HG02938 (cell line): ENCODE data around the gene STK33.
A peak's percentile ranks its signal among the peaks of the same experiment; 100 is the strongest.

Experiments used
- ATAC-seq: cut with Tn5 transposase; IDR thresholded peaks from one replicate; pipeline ENCODE4 v1.9.1; 2021; ENCODE audit warnings: mild to moderate bottlenecking, moderate library complexity; ENCODE audit not compliant: unreplicated experiment

STK33 gene

DNA sequence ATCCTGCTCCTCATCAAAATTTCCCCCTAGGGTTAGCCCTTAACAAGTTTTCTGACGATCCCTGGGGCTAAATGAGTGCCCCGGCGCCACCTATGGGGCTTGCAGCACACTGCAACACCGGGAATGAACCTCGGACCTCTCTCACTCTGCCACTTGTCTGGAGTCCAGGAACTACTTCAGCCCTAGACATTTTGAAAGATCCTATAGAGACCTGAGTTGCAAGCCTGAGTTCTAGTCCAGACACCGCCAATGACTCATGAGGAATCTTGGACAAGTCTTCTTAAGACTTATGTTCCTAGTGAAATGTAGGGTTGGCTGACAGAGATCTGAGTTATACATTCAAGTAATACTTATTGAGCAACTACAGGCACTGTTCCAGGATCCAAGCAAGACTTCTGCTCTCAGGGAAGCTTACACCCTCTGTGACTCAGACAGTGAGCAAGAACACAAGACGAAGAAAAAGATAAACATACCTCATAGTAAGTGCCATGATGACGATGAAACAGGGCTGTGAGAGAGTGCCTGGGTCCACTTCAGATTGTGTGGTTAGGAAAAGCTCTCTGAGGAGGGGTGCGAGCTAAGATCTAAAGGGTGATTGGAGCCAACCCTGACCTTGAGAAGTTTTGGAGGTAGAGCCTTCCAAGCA is 10.2 kb upstream of the STK33 start:
- peak; percentile 76 for ATAC-seq

DNA sequence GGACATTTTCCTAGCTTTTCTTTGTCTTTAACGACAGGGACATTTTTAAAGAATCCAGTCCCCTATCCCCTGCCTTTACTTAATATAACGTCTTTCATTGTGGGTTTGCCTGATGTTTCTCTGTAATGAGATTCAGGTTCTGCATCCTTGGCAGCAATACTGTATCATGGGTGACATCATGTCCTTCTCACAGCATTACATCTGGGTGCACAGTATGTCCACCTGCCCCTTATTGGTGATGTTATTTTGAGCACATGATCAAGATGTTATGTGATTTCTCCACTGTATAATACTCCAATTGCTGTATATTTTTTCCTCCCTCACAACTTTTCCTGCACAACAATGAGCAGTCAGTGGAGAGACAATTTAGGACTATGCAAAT is 9.7 kb upstream of the STK33 start:
- ATAC-seq = peak; percentile 16

DNA sequence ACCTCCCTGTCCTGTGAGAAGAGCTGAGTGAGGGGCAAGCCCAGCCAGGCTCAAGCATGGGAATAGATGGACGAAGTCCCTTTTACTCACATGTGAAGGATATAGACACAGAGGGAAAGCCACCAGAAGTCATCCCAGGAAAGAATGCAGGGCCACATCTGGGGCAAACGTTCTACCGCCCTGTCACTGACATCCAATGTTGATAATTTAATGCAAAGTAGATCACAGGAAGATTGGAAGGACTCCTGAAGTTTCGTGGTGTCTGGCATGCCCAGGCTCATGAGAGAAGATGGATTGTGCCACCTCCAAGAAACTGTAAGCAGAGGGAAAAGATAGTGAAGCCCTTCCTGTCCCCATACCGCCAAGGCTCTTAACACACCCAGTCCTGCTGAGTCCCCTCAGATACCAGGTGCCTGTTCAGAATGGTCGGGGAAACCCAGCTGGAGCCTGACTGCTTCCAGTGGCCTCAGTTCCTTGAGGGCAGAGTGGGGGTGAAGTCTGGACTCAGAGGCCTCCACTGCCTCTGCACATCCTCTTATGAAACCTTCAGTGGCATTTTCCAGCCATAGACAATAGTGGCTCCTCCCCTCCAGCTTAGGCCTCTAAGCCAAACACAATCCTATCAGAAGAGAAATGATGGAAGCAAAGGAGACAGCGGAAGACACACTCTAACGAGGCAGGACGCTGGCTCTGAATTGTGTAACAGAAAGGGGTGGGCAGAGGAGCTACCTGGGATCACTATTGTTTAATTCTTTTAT is 7.5 kb upstream of the STK33 start:
- no peak for ATAC-seq

DNA sequence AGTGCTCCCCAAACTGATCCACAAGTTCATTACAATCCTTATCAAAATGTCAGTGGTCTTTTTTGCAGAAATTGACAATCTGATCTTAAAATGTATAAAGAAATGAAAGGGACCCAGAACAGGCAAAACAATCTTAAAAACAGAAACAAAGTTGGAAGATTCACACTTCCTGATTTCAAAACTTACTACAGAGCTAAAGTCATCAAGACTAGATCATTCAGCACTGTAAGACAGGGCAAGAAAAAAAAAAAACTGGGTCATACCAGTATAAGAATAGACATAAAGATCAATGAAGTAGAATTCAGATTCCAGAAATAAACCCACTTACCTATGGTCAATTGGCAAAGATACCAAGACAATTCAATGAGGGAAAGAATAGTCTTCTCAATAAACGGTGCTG is 4.5 kb upstream of the STK33 start:
- ATAC-seq = no peak

DNA sequence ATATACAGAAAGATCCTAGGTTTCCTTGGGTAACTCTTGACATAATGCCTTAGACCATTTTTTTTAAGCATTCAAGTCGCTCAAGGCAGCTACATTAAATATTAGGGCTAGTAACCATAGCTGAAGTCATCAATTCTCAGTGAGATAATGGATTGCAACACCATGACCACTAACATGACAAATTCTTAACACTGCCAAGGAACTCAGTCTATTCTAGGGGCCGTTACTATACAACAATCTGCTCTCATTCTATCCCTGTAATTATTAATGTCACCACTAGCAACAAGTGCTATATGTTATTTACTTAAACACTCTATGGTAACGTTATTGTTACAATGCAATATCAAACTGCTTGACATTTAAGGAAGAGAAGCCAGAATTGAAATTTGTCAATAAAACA is 3.2 kb upstream of the STK33 start:
- ATAC-seq = no peak

DNA sequence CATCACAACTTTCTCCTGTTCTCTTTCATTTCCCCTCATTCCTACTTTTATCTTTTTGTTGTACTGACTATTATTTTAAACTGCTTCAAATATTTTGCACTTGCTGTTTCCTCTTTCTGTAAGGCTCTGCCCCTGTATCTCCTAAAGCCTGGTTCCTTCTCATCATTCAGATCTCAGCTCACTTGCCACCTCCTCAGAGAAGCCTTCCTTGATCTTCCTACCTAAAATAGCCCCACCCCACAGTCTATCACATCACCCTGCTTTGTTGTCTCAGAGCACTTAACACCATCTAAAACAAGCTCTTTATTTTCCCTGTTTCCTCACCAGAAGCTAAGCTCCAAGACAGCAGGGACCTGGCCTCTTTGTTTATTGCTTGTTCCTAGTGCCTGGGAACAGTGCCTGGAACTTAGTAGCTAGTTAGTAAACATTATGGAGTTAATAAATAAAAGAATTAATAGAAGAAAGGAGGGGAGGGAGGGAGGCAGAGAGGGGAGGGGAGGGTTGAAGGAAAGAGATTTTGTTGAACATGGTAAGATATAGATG is 2.5 kb upstream of the STK33 start:
- ATAC-seq = no peak

DNA sequence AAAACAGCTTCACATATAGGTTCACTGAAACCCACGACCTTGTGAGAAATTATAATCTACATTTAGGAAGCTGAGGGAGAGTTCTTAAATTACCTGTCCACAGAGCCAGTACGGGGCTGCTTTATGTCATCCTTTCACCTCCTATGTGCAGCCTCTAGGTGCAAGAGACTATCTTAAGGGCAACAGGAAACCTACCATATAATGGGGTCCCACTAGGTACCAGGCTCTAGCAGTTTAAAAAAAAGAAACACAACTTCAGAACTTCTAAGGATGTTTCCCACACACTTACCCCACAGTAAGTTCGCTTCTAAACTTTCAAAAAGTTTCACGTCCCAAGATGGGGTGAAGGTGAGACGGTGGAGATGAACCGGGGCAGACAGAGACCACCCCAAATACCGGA is 573 bp downstream of the STK33 start:
- ATAC-seq = peak; percentile 38

DNA sequence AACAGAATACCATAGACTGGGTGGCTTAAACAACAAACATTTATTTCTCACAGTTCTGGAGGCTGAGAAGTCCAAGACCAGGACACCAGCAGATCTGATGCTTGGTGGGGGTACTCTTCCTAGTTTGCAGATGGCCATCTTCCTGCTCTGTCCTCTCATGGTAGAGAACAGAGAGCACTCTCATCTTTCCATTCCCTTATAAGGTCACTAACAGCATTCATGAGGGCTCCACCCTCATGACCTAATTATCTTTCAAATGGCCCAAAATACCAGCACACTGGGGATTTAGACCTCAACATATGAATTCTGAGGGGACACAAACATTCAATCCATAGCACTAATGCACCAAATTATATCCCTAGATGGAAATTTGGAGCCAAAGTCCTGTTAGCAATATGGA is 6.1 kb downstream of the STK33 start:
- ATAC-seq = no peak

DNA sequence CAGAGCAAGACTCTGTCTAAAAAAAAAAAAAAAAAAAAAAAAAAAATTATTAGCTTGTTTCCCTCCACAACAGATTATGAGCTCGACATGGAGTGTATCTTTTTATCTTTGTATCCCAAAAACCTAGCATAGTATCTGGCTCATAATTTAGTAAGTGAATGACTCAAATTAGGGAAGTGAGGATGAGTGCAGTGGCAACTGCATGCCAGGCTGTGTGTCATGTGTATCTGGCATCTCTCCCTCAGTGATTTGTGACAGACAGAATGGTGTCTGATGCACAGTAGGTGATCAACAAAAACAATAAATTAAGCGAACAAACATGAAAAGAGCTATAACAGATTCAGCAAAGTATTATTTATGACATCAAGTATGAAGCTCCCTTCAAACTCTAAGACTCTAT is 7.2 kb downstream of the STK33 start:
- ATAC-seq = no peak

DNA sequence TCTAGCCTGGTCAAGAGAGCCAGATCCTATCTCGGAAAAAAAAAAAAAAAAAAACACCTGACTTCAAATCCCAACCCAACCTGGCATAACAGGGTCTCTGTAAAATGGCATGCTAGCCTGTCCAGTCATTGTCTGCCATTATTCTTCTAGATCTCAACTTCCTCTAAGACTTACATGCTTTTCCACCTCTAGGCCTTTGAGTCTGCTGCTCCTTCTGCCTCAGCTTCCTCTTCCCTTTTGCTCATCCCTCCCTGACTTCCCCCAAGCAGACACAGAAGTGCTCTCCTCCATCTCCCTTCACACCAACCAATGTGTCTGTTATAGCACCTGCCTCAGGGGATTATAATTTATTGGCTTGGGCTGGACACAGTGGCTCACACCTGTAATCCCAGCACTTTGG is 7.8 kb downstream of the STK33 start:
- no peak for ATAC-seq

DNA sequence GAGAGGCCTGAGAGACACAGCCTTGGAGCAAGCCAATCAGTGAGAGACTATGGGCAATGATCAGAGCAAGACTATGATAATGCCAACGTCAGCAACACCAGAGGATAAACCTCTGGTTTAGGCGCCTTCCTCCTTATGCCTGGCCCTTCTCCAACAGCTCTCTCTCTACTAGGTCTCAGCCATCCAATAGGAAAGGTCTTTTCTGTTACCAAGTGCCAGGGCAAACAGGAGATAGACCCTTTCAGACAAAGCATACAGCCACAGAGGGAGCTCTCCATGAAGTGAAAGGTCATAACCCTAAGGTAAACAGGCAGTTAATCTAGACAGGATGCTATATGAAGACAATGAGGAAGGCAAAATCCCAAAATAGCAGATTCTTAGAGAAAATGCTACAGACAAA is 9.5 kb downstream of the STK33 start:
- no peak for ATAC-seq

DNA sequence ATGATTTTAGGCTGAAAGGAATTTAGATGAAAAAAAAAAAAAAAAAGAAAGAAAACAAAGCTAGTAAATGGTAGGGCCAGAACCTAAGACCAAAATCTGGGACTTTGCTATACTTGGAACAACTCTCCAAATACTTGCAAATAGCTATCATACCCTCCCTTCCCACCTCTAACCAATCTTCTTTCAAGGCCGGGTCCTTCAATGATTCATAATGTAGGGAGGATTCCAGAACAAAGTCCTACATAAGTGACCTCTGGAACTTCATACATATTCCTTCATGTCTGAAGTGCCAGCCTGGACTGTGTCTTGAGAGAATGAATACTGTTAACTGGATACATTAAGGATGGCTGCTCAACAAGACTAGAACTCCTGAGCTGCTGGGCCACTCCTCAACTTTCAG is 9.9 kb downstream of the STK33 start:
- ATAC-seq = no peak

DNA sequence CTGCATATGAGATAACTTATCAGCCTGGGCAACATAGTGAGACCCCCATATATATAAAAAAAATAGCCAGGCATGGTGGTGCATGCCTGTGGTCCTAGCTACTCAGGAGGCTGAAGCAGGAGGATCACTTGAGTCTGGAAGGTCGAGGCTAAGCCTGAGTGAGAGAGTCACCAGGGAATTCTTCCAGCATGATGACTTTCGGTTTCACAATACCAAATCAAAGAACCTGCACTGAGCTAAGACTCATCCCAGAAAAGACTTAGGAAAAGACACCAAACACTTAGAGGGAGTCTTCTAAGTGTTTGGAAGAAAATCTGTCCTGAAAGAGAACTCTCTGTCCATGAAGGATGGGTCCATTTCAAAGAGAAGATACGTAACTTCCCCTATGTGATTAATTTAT is 12.7 kb downstream of the STK33 start:
- ATAC-seq = no peak

DNA sequence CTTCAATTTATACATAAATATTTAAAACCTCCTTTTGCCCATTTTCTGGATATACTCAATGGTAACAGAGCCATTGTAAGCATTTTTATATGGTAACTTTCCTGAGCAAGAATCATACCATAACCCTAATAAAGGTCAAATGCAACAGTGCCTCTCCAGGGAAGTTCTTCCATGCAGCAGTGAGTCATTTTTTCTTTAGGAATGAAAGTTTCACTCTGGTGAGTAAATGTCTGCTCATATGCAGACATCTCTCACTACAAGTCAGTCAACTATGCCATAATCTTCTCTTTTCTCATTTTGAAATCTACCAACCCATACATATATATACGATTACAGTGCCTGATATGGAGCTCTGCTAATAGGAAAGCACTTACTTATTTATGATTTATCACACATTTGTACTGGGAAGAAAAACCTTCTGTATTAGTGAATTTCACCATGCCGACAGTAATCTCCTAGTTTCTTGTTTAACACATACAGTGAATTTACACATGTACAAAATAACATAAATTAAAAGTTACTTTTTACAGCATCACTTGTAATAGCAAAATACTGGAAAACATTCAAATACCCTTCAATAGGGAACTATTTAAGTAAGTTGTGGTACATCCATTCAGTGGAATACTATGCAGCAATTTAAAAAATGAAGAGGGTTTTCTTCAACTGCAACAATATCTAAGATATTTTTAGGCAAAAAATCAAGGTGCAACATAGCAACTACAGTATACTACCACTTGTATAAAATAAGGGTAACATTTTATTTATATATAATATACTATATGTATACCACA is 16.0 kb downstream of the STK33 start:
- ATAC-seq = no peak

DNA sequence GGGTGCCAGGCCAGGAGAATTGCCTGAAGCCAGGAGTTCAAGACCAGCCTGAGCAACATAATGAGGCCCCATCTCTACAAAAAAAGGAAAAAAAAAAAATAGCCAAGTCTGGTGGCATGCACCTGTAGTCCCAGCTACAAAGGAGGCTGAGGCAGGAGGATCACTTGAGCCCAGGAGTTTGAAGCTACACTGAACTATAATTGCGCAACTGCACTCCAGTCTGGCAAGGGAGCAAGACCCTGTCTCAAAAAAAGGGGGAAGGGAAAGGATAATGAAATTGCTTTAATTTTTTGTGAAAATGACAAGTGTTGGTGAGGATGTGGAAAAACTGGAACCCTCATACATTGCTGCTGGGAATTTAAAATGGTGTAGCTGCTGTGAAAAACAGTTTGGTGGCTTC is 19.2 kb downstream of the STK33 start:
- ATAC-seq = no peak

DNA sequence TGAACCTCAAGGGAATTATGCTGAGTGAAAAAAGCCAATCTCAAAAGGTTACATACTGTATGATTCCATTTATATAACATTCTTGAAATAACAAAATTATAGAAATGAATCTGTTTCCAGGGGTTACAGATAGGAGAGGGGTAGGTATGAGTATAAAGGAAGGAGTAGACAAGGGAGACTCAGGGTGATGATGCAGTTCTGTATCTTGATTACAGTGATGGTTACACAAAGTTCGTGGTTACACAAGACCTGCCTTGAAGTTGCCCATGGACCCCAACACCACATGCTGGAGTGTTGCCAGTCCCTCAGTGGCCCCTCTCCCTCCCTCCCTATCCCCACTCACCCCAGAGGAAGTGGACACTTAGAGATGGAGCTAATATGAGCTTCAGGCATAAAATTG is 20.3 kb downstream of the STK33 start:
- no peak for ATAC-seq

DNA sequence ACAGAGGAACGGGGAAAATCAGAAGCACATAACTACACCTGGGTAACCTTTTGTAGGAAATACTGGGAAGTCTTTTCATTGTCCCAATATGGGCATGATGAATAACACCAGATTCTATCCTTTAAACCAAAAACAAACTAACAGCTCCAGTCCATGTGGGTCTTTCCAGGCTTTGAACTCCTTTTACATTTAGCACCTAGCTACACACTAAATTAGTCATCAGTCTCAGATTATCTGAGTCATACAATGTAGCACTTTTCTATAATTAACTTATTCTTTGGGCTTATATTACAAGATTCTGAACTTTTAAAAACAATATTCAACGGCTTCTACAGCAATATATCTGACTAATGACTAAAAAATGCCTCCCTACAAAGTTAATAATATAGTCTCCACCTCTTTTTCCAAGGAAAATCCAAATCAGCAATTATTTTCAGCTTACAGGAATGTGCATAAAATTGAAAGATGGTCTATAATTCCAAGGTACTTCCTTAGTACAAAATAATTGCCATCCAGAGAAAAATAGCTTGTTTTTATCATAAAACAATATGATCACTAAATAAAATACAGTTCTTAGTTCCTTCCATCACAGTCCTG is 26.3 kb downstream of the STK33 start:
- peak; percentile 51 for ATAC-seq

DNA sequence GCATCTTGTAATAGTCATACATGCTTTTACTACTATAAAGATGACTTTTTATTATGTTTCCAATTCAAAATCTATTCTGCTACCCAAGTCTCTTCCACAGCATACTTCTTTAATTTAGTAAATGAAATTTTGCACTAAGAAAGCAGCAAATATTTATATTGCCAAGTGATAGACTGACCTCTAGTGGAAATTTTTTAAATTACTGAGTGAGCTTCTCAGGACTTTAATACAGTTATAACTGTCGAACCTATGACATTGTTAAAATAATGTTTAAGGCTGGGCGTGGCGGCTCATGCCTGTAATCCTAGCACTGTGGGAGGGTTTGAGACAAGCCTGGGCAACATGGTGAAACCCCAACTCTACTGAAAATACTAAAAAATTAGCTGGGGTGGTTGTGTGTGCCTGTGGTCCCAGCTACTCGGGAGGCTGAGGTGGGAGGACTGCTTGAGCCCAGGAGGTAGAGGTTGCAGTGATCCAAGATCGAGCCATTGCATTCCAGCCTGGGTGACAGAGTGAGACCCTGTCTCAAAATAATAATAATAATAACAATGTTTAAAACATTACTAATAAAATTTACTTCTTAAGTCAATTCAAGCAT is 27.3 kb downstream of the STK33 start:
- ATAC-seq = no peak

DNA sequence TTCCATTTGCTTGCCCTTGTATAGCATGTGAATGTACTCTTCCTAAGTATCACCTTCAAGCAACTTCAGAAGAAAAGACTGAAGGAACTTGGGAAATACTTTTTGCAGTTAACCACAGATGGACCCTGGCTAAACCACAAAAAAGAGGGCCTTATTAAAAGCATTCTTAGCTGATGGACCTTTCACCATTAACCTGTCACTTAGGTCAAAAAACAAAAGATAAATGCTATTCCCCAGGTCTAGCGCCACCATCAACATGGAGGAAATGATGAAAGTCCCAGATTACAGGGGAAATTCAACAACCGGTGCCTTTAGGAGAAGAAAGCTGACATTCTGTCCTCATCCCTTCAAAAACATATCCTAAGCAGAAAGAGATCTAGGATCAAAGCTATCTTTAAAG is 29.5 kb downstream of the STK33 start:
- no peak for ATAC-seq

DNA sequence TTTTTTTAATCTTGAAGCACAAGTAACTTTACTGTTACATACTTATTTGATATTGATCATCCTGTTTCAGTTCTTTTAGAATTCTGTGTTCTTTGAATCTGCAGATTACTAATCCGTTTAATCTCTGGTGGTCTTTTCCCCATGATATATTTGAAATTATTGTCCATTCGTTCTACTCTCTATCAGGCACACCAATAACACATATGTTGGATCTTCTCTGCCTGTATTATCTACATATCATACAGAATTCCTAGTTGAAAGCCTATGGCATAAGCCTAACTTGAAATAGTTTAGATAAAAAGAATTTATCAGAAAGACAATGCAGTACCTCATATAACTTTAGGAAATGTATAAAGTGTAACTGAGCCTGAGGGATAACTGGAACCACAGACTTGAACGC is 32.6 kb downstream of the STK33 start:
- no peak for ATAC-seq

DNA sequence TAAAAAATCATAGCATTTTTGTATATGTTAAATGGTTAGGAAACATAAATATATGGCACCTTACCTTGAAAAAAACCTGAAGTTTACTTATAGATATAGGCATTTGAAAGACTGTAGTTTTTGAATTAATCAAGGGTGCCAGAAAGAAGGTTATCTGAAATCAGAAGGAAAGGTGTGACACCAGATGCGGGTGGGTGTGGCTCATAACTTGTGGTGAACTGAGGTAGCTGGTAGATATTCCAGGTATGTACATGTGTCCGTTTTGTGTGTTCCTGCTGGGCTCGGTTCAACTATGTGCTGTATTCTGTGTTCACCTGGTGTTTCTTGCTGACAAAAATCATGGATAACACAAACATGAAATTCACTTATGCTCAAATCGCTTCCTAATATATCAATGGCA is 35.6 kb downstream of the STK33 start:
- ATAC-seq = no peak
